Measurements from ENCODE around the gene PARVB.

PARVB gene

GRCh38 chr22:44185237-44186120, 161.4 kb downstream of the PARVB start:
- no peak for DNase-seq (ENCODE audit: low read depth)
- no peak overlapping the region for H3K4me3 ChIP-seq (ENCODE audit: low read depth, low read length)

DNA sequence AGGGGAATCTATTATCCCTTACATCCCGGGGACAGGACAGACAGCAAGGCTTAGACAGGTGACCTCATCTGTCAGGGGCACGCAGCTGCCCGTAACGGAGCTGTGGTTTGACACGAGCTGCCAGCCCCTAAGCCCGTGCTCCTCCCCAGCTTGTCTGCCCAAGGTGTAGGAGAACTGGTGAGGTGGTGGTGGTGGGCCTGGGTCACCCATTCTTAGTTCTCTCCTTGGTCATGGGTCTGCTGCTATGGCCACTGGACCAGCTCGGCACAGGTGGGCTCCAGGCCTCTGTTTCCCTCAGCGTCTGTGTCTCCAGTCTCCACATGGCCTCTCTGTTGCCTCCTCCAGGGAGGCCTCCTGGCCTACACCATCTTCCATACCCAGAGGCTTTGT, 162.0 kb downstream of the PARVB start:
- TF ChIP-seq CTCF (IDR thresholded peaks at IDR 0.05; ENCODE audit: low read depth, low read length) (no peak), POLR2A (IDR thresholded peaks at IDR 0.05; ENCODE audit: extremely low read depth, insufficient read length) (no peak), MYC (IDR thresholded peaks at IDR 0.05; ENCODE audit: low read depth, low read length) (no peak)
- TF ChIP-seq, protein P1, sequence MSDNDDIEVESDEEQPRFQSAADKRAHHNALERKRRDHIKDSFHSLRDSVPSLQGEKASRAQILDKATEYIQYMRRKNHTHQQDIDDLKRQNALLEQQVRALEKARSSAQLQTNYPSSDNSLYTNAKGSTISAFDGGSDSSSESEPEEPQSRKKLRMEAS (IDR thresholded peaks at IDR 0.05; ENCODE audit: low read depth, low read length): no peak
- H3K4me3 ChIP-seq (ENCODE audit: low read depth, low read length): no peak overlapping the region
- DNase-seq (ENCODE audit: low read depth): no peak

More at GRCh38 chr22:44185237-44186120, 161.4 kb downstream of the PARVB start:
- TF ChIP-seq POLR2A (IDR thresholded peaks at IDR 0.05; ENCODE audit: extremely low read depth, insufficient read length) (no peak), MYC (IDR thresholded peaks at IDR 0.05; ENCODE audit: low read depth, low read length) (no peak), CTCF (IDR thresholded peaks at IDR 0.05; ENCODE audit: low read depth, low read length) (no peak)
- TF ChIP-seq, protein P1 (IDR thresholded peaks at IDR 0.05; ENCODE audit: low read depth, low read length): no peak

DNA sequence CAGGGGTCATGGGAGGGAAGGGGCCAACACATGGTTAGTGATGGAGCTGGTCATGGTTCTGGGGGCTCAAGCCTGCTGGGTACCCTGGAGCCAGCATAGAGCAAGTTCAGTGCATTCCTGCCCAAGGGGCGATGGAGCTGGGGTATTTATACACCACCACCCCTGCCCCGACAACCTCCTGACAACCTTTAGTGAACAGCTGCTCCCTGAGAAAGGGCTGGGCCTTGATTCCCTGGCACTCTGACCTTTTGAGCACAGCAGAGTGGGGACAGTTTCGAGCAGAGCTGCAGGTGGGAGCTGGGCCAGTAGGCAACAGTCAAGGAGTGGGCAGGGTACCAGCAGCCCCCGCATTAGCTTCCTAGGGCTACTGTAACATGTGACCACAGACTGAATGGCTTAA, 162.6 kb downstream of the PARVB start:
- no peak for TF ChIP-seq MYC (IDR thresholded peaks at IDR 0.05; ENCODE audit: low read depth, low read length)
- no peak for TF ChIP-seq POLR2A (IDR thresholded peaks at IDR 0.05; ENCODE audit: extremely low read depth, insufficient read length)
- TF ChIP-seq, protein P1 (IDR thresholded peaks at IDR 0.05; ENCODE audit: low read depth, low read length): no peak
- no peak for TF ChIP-seq CTCF (IDR thresholded peaks at IDR 0.05; ENCODE audit: low read depth, low read length)
- H3K4me3 ChIP-seq (ENCODE audit: low read depth, low read length): no peak overlapping the region
- DNase-seq (ENCODE audit: low read depth): peak; percentile 41

GRCh38 chr22:44187652-44188230, 163.6 kb downstream of the PARVB start:
- no peak for DNase-seq (ENCODE audit: low read depth)

GRCh38 chr22:44188316-44188715, 164.2 kb downstream of the PARVB start:
- DNase-seq (ENCODE audit: low read depth): no peak
- no peak overlapping the region for H3K4me3 ChIP-seq (ENCODE audit: low read depth, low read length)
- TF ChIP-seq MYC (IDR thresholded peaks at IDR 0.05; ENCODE audit: low read depth, low read length): no peak
- TF ChIP-seq POLR2A (IDR thresholded peaks at IDR 0.05; ENCODE audit: extremely low read depth, insufficient read length): no peak
- TF ChIP-seq, protein P1 (IDR thresholded peaks at IDR 0.05; ENCODE audit: low read depth, low read length): no peak
- no peak for TF ChIP-seq CTCF (IDR thresholded peaks at IDR 0.05; ENCODE audit: low read depth, low read length)

More at GRCh38 chr22:44187652-44188230, 163.6 kb downstream of the PARVB start:
- H3K4me3 ChIP-seq (ENCODE audit: low read depth, low read length): no peak overlapping the region
- TF ChIP-seq CTCF (IDR thresholded peaks at IDR 0.05; ENCODE audit: low read depth, low read length): no peak
